C4-2B (cell line): ENCODE measurements around the gene SDF2.

Source experiments
- ZFX ChIP-seq: fragments of 450-650 bp; IDR thresholded peaks from 2 replicates; pipeline ENCODE4 v1.6.1; 2017
- TF ChIP-seq, protein P1 (sequence below): fragments of 450-650 bp; conservative IDR thresholded peaks from 2 replicates; pipeline ENCODE4 v1.5.1; 2017; ENCODE audit warnings: mild to moderate bottlenecking

DNA sequence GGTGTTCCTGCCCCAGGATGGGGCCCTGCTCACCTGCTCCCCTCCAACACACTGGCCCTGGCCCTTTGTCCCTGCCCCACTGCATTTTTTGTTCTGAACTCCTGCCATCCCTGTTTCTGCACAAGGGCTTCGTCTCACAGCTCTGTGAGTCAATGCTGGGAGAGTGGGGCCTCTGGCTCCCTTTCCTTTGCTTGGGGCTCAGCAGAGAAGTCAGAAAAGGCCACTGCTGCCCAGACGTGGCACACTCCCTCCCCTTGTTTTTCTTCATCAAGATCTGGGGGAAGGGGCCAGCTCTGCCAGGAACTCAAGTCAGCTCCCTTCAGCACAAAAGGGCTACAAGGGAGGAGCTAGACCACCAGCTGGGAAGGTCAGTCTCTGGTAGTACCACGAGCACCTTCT, 41.0 kb upstream of the SDF2 start:
- TF ChIP-seq, protein P1, sequence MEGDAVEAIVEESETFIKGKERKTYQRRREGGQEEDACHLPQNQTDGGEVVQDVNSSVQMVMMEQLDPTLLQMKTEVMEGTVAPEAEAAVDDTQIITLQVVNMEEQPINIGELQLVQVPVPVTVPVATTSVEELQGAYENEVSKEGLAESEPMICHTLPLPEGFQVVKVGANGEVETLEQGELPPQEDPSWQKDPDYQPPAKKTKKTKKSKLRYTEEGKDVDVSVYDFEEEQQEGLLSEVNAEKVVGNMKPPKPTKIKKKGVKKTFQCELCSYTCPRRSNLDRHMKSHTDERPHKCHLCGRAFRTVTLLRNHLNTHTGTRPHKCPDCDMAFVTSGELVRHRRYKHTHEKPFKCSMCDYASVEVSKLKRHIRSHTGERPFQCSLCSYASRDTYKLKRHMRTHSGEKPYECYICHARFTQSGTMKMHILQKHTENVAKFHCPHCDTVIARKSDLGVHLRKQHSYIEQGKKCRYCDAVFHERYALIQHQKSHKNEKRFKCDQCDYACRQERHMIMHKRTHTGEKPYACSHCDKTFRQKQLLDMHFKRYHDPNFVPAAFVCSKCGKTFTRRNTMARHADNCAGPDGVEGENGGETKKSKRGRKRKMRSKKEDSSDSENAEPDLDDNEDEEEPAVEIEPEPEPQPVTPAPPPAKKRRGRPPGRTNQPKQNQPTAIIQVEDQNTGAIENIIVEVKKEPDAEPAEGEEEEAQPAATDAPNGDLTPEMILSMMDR: no peak
- no peak for TF ChIP-seq ZFX
